ENCODE results near the gene OR5B12. TPM values are rescaled to one million over a fixed set of nuclear protein-coding genes. Genes with fewer than 3 reads are reported as not detected.
"Not testable (repeated sequence)": the region's sequence is repeated elsewhere in the genome, so short reads cannot be mapped to it uniquely, and the experiment has no call there.

OR5B12 gene
- total RNA-seq, 1 donor from 2014 or later, result not detected

DNA sequence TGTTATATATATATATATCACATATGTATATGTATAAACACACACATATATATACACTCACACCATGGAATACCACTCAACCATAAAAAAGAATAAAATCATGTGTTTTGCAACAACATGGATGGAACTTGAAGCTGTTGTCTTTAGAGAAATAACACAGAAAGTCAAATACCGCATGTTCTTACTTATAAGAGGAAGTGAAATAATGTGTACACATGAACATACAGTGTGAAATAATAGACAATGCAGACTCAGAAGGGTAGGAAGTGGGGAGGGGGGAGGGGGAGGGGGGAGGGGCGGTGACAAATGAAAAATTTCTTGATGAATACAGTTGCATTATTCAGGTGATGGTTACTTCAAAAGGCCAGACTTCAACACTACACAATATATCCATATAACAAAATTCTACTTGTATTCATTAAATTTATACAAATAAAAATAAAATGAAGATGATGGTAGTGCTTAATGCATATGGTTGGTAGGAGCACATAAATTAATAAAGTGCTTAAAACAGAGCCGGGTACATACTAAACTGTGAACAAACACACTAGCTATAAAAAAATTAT, 8.3 kb downstream of the OR5B12 start:
- Histone ChIP-seq H3K9me3 (replicated peaks) (peaks cover 42% of the 10 kb centered on the region), H3K27me3 (ENCODE audit: low read depth) (no peaks in the 10 kb centered on the region), H3K27ac (replicated peaks) (no peak overlapping the region), H3K4me3 (no peak overlapping the region), H3K4me1 (no peaks in the 10 kb centered on the region), H3K36me3 (no peaks in the 10 kb centered on the region)
- TF ChIP-seq CTCF (IDR thresholded peaks at IDR 0.05; ENCODE audit: borderline replicate concordance), result no peak
- no peak for DNase-seq
- intact Hi-C loops (cut with micrococcal nuclease), result no loop called here

DNA sequence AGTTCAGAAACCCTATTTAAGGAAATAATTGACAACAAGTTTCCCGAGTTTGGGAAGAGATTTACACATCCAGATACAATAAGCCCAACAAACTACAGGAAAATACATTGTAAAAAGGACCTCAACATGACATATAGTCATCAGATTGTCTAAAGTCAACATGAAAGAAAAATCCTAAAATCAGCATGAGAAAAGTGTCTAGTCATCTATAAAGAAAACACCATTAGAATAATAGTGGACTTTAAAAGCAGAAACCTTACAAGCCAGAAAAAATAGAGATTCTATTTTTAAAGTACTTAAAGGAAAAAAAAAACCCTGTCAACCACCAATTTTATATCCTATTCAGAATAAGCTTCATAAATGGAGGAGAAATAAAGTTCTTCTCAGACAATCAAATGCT, 12.8 kb downstream of the OR5B12 start:
- Histone ChIP-seq H3K27ac (replicated peaks) (no peak overlapping the region), H3K4me3 (no peak overlapping the region), H3K27me3 (ENCODE audit: low read depth) (no peaks in the 10 kb centered on the region), H3K4me1 (no peaks in the 10 kb centered on the region), H3K36me3 (no peaks in the 10 kb centered on the region), H3K9me3 (replicated peaks) (peaks cover 27% of the 10 kb centered on the region)
- intact Hi-C loops (cut with micrococcal nuclease), result no loop called here
- no peak for DNase-seq
- TF ChIP-seq CTCF (IDR thresholded peaks at IDR 0.05; ENCODE audit: borderline replicate concordance), result no peak

- Histone ChIP-seq H3K27ac (replicated peaks) (no peak within 1 kb of the TSS), H3K27me3 (ENCODE audit: low read depth) (no peaks in the 10 kb centered on the region), H3K4me3 (no peak within 1 kb of the TSS), H3K36me3 (no peaks in the 10 kb centered on the region), H3K4me1 (no peaks in the 10 kb centered on the region), H3K9me3 (replicated peaks) (peaks cover 27% of the 10 kb centered on the region)
- intact Hi-C loops (cut with micrococcal nuclease), result no loop called here
- no peak for TF ChIP-seq CTCF (IDR thresholded peaks at IDR 0.05; ENCODE audit: borderline replicate concordance)
- DNase-seq, result no peak
Observed at GRCh38 chr11:58428021-58428420, 14.0 kb downstream of the OR5B12 start, which contains the start of gene OR5B2. TSS of gene OR5B2 (minus strand) at chr11:58428121. CDS start at chr11:58423261, 4,860 bp downstream.

GRCh38 chr11:58406774-58407173, 35.3 kb downstream of the OR5B12 start, which contains the start of gene OR5B3:
TSS of gene OR5B3 (minus strand) at chr11:58406874. CDS start at chr11:58403409, 3,465 bp downstream.
- TF ChIP-seq CTCF (IDR thresholded peaks at IDR 0.05; ENCODE audit: borderline replicate concordance), result no peak
- intact Hi-C loops (cut with micrococcal nuclease), result no loop called here
- Histone ChIP-seq H3K4me1 (no peaks in the 10 kb centered on the region), H3K27ac (replicated peaks) (no peak within 1 kb of the TSS), H3K27me3 (ENCODE audit: low read depth) (no peaks in the 10 kb centered on the region), H3K36me3 (no peaks in the 10 kb centered on the region), H3K4me3 (no peak within 1 kb of the TSS), H3K9me3 (replicated peaks) (peaks cover 67% of the 10 kb centered on the region)
- no peak for DNase-seq

DNA sequence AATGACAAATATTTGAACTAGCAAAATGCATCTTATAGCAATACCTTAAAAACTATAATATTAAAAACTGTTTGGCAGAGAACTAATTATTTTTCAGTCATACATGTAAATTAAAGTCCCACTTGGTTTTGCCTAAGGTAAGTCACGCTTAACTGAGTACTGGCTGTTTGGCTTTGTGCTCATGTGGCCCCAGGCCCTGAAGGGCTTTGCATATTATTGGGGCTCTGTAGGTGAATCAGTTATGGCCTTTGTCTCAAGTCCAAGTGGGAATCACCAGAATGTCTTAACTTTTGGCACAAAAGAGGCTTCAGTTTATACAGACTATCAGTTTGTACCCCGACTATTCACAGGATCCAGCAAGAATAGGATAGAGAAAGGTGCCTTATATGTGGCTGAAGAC, 42.4 kb downstream of the OR5B12 start:
- H3K36me3 ChIP-seq; intact Hi-C loops (cut with micrococcal nuclease): not testable (repeated sequence)
- H3K9me3 ChIP-seq (replicated peaks), result peaks cover 24% of the 10 kb centered on the region

GRCh38 chr11:58395581-58395980, 46.5 kb downstream of the OR5B12 start:
- no peak overlapping the region for H3K4me3 ChIP-seq
- no peaks in the 10 kb centered on the region for H3K36me3 ChIP-seq
- H3K4me1 ChIP-seq, result no peaks in the 10 kb centered on the region
- no peak for TF ChIP-seq CTCF (IDR thresholded peaks at IDR 0.05; ENCODE audit: borderline replicate concordance)
- no peak for DNase-seq
- no peaks in the 10 kb centered on the region for H3K27me3 ChIP-seq (ENCODE audit: low read depth)
- no peak overlapping the region for H3K27ac ChIP-seq (replicated peaks)
- peaks cover 21% of the 10 kb centered on the region for H3K9me3 ChIP-seq (replicated peaks)
- intact Hi-C loops (cut with micrococcal nuclease), result no loop called here

More for the DNA sequence above, 42.4 kb downstream of the OR5B12 start:
- DNase-seq; H3K27me3 ChIP-seq (ENCODE audit: low read depth); H3K4me1 ChIP-seq; H3K4me3 ChIP-seq; H3K27ac ChIP-seq (replicated peaks): not testable (repeated sequence)
